Right atrium auricular region (tissue), 2 donors: ENCODE results near the gene CCL4. TPM values are rescaled to one million over a fixed set of nuclear protein-coding genes. Genes with fewer than 3 reads are reported as not detected.
"Not testable (repeated sequence)": the region's sequence is repeated elsewhere in the genome, so short reads cannot be mapped to it uniquely, and the experiment has no call there.

ENCODE experiments used
- DNase-seq: peaks from one replicate; pipeline ENCODE4 v3.0.0-alpha.2; 2019; ENCODE audit warnings: low spot score
- H3K27ac ChIP-seq, 2 donors: fragments of 200-600 bp; sonication (generic); 1 replicate in 1 of 2; 2 replicates in 1 of 2; pipeline ENCODE4 v1.5.1; 2016 to 2019
- H3K27me3 ChIP-seq, 2 donors: fragments of 200-600 bp; sonication (generic); one replicate each; pipeline versions ENCODE4 v1.5.1 to v1.6.0; 2017 to 2019
- H3K36me3 ChIP-seq: fragments of 200-600 bp; sonication (generic); one replicate; pipeline ENCODE4 v1.5.1; 2016
- H3K4me1 ChIP-seq, 2 donors: fragments of 200-600 bp; sonication (generic); one replicate each; pipeline versions ENCODE4 v1.5.1 to v1.6.0; 2017 to 2019
- H3K4me3 ChIP-seq, 2 donors: fragments of 200-600 bp; sonication (generic); 1 replicate in 1 of 2; 2 replicates in 1 of 2; pipeline ENCODE4 v1.5.1; 2017 to 2019; ENCODE audit warnings: mild to moderate bottlenecking in 1 of 2, moderate library complexity in 1 of 2
- H3K9me3 ChIP-seq, 2 donors: fragments of 200-600 bp; sonication (generic); one replicate each; pipeline ENCODE4 v1.5.1; 2019
- total RNA-seq, 2 donors: library from RNA; depleted of rRNA; stranded (reverse); fragments of >200 nt; gene quantifications; one replicate each; pipeline ENCODE4 v1.1.0, GENCODE V29; 2016
- TF ChIP-seq, protein P1 (sequence below), 2 donors: fragments of 200-600 bp; sonication (generic); IDR thresholded peaks; one replicate each; pipeline ENCODE4 v1.5.1; 2019; ENCODE audit warnings: antibody characterized with exemption in 2 of 2

CCL4 gene
- total RNA-seq, 2 donors from 2014 or later, result 1.7 to 2.8 TPM

DNA sequence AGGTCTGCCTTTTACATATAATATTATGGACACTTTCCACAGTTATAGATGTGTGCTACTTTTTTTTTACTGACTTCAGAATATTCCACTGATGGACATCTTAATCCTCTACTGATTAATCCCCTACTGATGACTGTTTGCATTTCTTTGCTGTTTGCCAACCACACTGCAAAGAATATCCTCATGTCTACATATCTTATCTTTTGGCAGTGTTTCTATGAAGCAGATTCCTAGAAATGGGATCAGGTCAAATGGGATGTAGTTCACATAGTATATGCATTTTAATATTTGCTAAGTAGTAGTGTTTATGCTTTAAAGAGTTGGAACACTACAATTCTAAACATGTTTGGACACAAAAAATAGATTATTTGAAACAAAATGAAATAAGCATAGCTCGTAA is 16.8 kb upstream of the CCL4 start:
- H3K27me3 ChIP-seq, result no peaks in the 10 kb centered on the region
- H3K27ac ChIP-seq, result no peak overlapping the region
- H3K4me3 ChIP-seq, result no peak overlapping the region
- TF ChIP-seq, protein P1, sequence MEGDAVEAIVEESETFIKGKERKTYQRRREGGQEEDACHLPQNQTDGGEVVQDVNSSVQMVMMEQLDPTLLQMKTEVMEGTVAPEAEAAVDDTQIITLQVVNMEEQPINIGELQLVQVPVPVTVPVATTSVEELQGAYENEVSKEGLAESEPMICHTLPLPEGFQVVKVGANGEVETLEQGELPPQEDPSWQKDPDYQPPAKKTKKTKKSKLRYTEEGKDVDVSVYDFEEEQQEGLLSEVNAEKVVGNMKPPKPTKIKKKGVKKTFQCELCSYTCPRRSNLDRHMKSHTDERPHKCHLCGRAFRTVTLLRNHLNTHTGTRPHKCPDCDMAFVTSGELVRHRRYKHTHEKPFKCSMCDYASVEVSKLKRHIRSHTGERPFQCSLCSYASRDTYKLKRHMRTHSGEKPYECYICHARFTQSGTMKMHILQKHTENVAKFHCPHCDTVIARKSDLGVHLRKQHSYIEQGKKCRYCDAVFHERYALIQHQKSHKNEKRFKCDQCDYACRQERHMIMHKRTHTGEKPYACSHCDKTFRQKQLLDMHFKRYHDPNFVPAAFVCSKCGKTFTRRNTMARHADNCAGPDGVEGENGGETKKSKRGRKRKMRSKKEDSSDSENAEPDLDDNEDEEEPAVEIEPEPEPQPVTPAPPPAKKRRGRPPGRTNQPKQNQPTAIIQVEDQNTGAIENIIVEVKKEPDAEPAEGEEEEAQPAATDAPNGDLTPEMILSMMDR (IDR thresholded peaks at IDR 0.05), result no peak
- no peak for DNase-seq
- H3K9me3 ChIP-seq, result no peaks in the 10 kb centered on the region
- no peaks in the 10 kb centered on the region for H3K4me1 ChIP-seq
- no peaks in the 10 kb centered on the region for H3K36me3 ChIP-seq

DNA sequence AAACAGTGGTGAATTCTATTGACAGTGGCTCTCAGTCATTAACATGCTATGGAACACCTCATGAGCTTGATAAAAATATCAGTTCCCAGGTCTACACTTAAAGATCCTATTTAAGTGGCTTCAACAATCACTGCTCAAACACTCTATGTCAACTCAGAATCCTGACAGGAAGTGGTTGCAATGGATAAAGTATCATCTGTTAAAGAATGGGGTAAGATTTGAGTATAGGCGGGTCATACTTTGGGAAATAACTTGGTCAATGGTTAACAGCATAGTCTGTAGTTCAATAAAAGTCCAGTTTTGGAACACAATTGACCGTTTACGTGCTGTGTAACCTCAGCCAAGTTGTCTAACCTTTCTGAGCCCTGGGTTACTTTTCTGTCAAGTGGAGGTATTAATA is 16.2 kb upstream of the CCL4 start:
- DNase-seq, H3K4me3 ChIP-seq, H3K27ac ChIP-seq, H3K36me3 ChIP-seq, H3K9me3 ChIP-seq, H3K4me1 ChIP-seq, H3K27me3 ChIP-seq: not testable (repeated sequence)

DNA sequence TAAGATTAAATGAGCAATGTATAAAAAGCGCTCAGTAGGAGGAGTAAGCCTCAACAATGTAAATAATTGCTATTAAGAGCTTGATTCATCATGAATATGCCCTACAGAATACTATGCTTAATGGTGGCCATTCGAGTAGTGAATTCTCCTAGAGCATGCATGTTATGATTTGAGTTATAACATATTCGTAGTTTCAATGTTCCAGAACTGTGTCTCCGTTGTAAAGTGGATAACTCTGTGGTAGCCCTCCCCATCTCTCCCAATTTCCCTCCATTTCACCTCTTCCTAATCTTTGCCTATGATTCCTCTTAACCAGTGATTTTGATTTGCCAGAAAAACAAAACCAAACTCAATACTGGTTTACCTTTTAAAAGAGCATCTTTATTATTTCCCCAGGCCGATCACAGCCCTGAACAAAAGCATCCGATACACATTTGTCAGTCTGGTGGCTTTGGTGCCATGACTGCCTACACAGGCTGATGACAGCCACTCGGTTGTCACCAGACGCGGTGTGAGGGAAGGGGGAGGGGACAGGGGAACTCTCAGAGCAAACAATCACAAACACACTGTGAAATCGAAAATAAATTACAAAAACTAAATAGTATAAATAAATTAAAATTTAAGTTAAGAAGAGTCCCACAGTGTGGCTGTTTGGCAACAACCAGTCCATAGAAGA is 15.6 kb upstream of the CCL4 start:
- not testable (repeated sequence) for H3K4me3 ChIP-seq

DNA sequence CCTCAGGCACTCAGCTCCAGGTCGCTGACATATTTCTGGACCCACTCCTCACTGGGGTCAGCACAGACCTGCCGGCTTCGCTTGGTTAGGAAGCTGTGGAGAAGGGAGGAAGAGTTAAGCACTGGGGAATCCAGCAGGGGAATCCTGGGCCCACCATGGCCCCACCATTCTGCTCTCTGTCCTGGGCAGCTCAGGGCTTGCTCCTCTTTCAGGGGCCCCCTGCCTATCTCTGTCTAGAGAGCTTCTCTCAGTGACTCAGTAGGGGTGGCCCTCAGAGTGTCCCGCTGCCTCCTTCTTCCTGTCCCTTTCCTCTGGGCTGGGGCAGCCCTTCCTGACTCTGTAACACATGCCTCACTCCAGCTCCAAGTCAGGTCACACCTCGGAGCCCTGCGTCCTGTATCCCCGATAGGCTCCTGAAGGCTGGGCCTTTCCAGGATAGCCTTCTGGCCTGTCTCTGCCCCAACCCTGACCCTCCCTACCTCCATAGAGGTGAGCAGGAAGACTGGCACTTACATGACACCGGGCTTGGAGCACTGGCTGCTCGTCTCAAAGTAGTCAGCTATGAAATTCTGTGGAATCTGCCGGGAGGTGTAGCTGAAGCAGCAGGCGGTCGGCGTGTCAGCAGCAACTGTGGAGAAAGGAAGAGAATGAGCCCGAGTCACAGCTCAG is 14.8 kb upstream of the CCL4 start:
- TF ChIP-seq, protein P1 (IDR thresholded peaks at IDR 0.05), result no peak
- no peaks in the 10 kb centered on the region for H3K4me1 ChIP-seq
- no peaks in the 10 kb centered on the region for H3K9me3 ChIP-seq
- peak; percentile 60 for DNase-seq
- no peaks in the 10 kb centered on the region for H3K36me3 ChIP-seq
- H3K27me3 ChIP-seq, result no peaks in the 10 kb centered on the region
- no peak overlapping the region for H3K27ac ChIP-seq
- H3K4me3 ChIP-seq, result no peak overlapping the region

More for the DNA sequence above, 15.6 kb upstream of the CCL4 start:
- H3K27me3 ChIP-seq, H3K36me3 ChIP-seq, DNase-seq, H3K4me1 ChIP-seq, H3K27ac ChIP-seq, H3K9me3 ChIP-seq: not testable (repeated sequence)

DNA sequence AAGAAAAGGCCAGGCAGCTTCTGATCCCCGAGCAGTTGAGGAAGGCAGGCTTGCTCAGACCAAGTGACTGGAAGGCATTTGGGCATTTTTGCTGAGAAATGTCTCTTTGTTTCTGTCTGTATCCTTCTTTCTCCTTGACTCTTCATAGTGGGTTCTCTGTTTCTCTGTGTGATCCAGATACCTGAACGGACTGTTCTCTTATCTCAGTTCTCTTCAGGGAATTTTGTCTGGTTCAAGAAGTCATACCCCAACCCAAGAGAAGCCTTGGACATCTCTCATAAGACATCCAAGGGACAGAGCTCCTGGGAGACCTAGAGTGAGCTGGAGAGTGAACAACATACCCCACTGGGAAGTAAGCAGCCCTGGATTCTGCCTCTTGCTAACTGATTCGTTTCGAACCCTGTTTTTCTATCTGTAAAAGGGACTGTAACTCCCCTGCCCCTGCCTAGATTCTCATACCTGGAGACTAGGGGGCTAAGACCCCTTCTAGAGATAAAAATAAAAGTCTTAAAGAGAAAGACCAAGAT is 14.2 kb upstream of the CCL4 start:
- no peaks in the 10 kb centered on the region for H3K27me3 ChIP-seq
- no peak for DNase-seq
- no peak overlapping the region for H3K27ac ChIP-seq
- TF ChIP-seq, protein P1 (IDR thresholded peaks at IDR 0.05), result no peak
- no peaks in the 10 kb centered on the region for H3K36me3 ChIP-seq
- no peaks in the 10 kb centered on the region for H3K4me1 ChIP-seq
- no peaks in the 10 kb centered on the region for H3K9me3 ChIP-seq
- H3K4me3 ChIP-seq, result no peak overlapping the region

DNA sequence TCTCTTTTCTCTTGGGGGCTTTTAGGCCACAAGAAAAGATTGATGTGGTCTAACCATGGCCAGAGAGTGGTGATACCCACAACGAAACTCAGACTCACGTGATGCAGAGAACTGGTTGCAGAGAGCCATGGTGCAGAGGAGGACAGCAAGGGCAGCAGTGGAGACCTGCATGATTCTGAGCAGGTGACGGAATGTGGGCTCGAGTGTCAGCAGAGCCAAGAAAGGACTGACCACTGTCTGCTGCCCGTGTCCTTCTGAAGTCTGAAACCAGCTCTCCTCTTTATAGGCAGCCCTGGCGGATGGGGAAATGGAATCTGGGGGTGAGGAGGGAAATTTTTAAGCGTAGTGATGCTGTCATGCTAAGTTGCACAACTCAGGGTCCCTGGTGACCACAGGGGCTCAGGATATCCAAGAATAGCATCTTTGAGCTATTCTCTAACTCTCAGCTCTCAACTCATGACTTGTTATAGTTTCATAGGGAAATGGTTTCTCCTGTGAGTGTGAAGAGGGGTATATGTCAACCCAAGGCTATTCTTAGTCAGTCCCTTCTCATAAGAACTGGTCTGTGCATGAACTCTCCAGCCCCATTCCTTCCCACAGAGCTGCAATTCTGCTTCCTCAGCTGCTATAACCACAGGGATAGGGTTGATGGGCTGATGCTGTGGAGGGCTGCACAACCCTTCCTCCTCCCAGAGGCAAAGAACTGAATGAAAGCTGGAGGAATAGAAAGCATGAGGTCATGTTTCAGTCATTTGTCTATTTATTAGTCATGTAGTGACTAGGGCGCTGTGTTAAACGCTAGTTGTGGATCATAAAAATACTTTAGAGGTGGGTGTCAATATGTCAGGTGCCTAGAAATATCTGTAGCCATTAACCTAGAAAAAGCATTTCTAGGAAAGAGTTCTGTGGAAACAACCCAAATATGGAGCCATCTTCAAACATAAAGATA is 13.5 kb upstream of the CCL4 start, which contains the start of gene CCL3:
CCL3 (minus strand) TSS at position 256 of the 949 bp plus-strand sequence; CDS start at position 171, 85 bp downstream.
- H3K27me3 ChIP-seq, result no peaks in the 10 kb centered on the region
- H3K36me3 ChIP-seq, result no peaks in the 10 kb centered on the region
- H3K27ac ChIP-seq, result no peak within 1 kb of the TSS
- no peak for DNase-seq
- H3K9me3 ChIP-seq, result no peaks in the 10 kb centered on the region
- no peaks in the 10 kb centered on the region for H3K4me1 ChIP-seq
- H3K4me3 ChIP-seq, result no peak within 1 kb of the TSS
- TF ChIP-seq, protein P1 (IDR thresholded peaks at IDR 0.05), result no peak
